Panc1 (cell line): ENCODE measurements around the gene CCDC88A. TPM values are rescaled to one million over a fixed set of nuclear protein-coding genes. Genes with fewer than 3 reads are reported as not detected.

Experiments
- ATAC-seq: fragments of 200-7000 bp; cut with Tn5 transposase; 2 replicates; pipeline ENCODE4 v1.9.1; 2020; ENCODE audit warnings: mild to moderate bottlenecking, moderate library complexity
- BruUV-seq: library from RNA; stranded (reverse); fragments of 400-500 nt; replicated peaks from 2 replicates; lab custom pipeline; 2021; lab: Mats Ljungman, UMichigan
- CTCF ChIA-PET: fragments of 300-600 bp; sonication (Branson Sonifier 250); formaldehyde crosslinking; loops from one replicate; lab custom pipeline; 2022; ENCODE audit warnings: antibody characterized with exemption; lab: Charles Lee
- POLR2A ChIA-PET: fragments of 300-600 bp; sonication (Branson Sonifier 250); formaldehyde crosslinking; loops from one replicate; lab custom pipeline; 2022; ENCODE audit warnings: antibody characterized with exemption; lab: Charles Lee
- DNase-seq: peaks from one replicate; pipeline ENCODE4 v3.0.0-alpha.2; 2010; ENCODE audit warnings: low read depth, low spot score
- H3K27ac ChIP-seq: 2 replicates; pipeline ENCODE4 v1.5.1; 2011; ENCODE audit warnings: mild to moderate bottlenecking, low read length, inconsistent platforms
- H3K27me3 ChIP-seq: fragments of 200-500 bp; sonication (Bioruptor generic); 2 replicates; pipeline ENCODE4 v1.6.0; 2014; ENCODE audit warnings: low read length, inconsistent platforms; ENCODE audit not compliant: control insufficient read depth, insufficient read depth
- H3K36me3 ChIP-seq: fragments of 200-500 bp; sonication (Bioruptor generic); 2 replicates; pipeline ENCODE4 v1.5.1; 2014; ENCODE audit warnings: inconsistent platforms, mild to moderate bottlenecking, low read length, moderate library complexity; ENCODE audit not compliant: control insufficient read depth, insufficient read depth
- H3K4me1 ChIP-seq: 2 replicates; pipeline ENCODE4 v1.5.1; 2011; ENCODE audit warnings: inconsistent platforms, mild to moderate bottlenecking, low read length, moderate library complexity; ENCODE audit not compliant: control insufficient read depth, insufficient read depth
- H3K4me3 ChIP-seq, 2 experiments: 2 replicates each; pipeline ENCODE4 v1.5.1; 2011 to 2012; ENCODE audit warnings: low read depth in 2 of 2, low read length in 2 of 2, mild to moderate bottlenecking in 2 of 2, inconsistent platforms in 1 of 2, moderate library complexity in 1 of 2
- H3K9me3 ChIP-seq: fragments of 200-500 bp; sonication (Bioruptor generic); 2 replicates; pipeline ENCODE4 v1.5.1; 2014; ENCODE audit warnings: low read depth, mild to moderate bottlenecking, inconsistent platforms, low read length, moderate library complexity; ENCODE audit not compliant: control insufficient read depth, insufficient read depth
- POLR2AphosphoS5 ChIP-seq: IDR thresholded peaks from 2 replicates; pipeline ENCODE4 v1.6.1; 2012; ENCODE audit warnings: mild to moderate bottlenecking, low read depth, low read length, moderate library complexity
- SIN3A ChIP-seq: IDR thresholded peaks from 2 replicates; pipeline ENCODE4 v1.6.1; 2012; ENCODE audit warnings: low read depth, mild to moderate bottlenecking, low read length, moderate library complexity, borderline replicate concordance; ENCODE audit not compliant: insufficient read depth
- TCF7L2 ChIP-seq: IDR thresholded peaks from 2 replicates; pipeline ENCODE4 v1.6.1; 2011; ENCODE audit warnings: mild to moderate bottlenecking, low read depth, low read length, inconsistent platforms
- in situ Hi-C: cut with HindIII; loops from 2 replicates; pipeline ENCODE4 v1.10.0; 2016; ENCODE audit warnings: low sequenced_read_pairs, low pct_unique_long_range_greater_than_20kb
- intact Hi-C: fragments of 100-400 bp; cut with micrococcal nuclease; formaldehyde crosslinking; loops from one replicate; pipeline ENCODE4 v1.10.0; 2022; ENCODE audit not compliant: unreplicated experiment
- total RNA-seq: library from RNA; stranded (reverse); gene quantifications from one replicate; pipeline ENCODE4 v1.2.1, GENCODE V29; 2021; ENCODE audit not compliant: unreplicated experiment
- TF ChIP-seq, protein P1 (sequence below), 2 experiments: IDR thresholded peaks; 2 replicates each; pipeline ENCODE4 v1.6.1; 2011 to 2012; ENCODE audit warnings: low read depth in 2 of 2, control low read depth in 1 of 2, low read length in 1 of 2, mild to moderate bottlenecking in 1 of 2, moderate library complexity in 1 of 2; ENCODE audit not compliant: insufficient read depth in 1 of 2
- TF ChIP-seq, protein P2 (sequence below): fragments of 450-650 bp; IDR thresholded peaks from 2 replicates; pipeline ENCODE4 v1.5.1; 2017; ENCODE audit warnings: mild to moderate bottlenecking

CCDC88A gene
- total RNA-seq, 1 experiment from 2014 or later = 99.8 TPM

DNA sequence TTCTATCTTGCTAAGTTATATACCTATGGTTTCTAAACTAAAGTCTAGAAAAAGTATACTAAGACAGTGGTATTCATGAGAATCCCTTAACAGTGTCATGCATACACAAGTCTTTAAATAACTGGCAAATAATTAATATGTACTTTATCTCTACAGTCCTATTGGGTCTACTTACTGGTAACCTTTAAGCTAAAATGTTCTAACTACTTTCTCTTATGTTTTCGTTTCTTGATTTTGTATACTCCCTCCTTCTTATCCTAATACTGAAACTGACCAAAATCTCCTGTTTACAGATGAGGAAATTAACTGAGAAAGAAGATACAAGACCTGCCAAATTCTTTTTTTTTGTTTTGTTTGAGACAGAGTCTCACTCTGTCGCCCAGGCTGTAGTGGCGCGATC is 74.6 kb downstream of the CCDC88A start:
- no peak overlapping the region for H3K27ac ChIP-seq
- no peaks in the 10 kb centered on the region for H3K9me3 ChIP-seq
- H3K36me3 ChIP-seq = peaks cover 45% of the 10 kb centered on the region
- POLR2A ChIA-PET = no interaction called here
- no peaks in the 10 kb centered on the region for H3K4me1 ChIP-seq
- ATAC-seq (no peak), DNase-seq (no peak)
- BruUV-seq = no TSS peak
- no peak for TF ChIP-seq SIN3A
- TF ChIP-seq, protein P1, sequence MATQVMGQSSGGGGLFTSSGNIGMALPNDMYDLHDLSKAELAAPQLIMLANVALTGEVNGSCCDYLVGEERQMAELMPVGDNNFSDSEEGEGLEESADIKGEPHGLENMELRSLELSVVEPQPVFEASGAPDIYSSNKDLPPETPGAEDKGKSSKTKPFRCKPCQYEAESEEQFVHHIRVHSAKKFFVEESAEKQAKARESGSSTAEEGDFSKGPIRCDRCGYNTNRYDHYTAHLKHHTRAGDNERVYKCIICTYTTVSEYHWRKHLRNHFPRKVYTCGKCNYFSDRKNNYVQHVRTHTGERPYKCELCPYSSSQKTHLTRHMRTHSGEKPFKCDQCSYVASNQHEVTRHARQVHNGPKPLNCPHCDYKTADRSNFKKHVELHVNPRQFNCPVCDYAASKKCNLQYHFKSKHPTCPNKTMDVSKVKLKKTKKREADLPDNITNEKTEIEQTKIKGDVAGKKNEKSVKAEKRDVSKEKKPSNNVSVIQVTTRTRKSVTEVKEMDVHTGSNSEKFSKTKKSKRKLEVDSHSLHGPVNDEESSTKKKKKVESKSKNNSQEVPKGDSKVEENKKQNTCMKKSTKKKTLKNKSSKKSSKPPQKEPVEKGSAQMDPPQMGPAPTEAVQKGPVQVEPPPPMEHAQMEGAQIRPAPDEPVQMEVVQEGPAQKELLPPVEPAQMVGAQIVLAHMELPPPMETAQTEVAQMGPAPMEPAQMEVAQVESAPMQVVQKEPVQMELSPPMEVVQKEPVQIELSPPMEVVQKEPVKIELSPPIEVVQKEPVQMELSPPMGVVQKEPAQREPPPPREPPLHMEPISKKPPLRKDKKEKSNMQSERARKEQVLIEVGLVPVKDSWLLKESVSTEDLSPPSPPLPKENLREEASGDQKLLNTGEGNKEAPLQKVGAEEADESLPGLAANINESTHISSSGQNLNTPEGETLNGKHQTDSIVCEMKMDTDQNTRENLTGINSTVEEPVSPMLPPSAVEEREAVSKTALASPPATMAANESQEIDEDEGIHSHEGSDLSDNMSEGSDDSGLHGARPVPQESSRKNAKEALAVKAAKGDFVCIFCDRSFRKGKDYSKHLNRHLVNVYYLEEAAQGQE (IDR thresholded peaks at IDR 0.05; ENCODE audit: insufficient read depth in 1 of 2, low read depth in 2 of 2, low read length in 1 of 2) = no peak
- TF ChIP-seq POLR2AphosphoS5 = no peak
- TF ChIP-seq TCF7L2 = no peak
- TF ChIP-seq, protein P2, sequence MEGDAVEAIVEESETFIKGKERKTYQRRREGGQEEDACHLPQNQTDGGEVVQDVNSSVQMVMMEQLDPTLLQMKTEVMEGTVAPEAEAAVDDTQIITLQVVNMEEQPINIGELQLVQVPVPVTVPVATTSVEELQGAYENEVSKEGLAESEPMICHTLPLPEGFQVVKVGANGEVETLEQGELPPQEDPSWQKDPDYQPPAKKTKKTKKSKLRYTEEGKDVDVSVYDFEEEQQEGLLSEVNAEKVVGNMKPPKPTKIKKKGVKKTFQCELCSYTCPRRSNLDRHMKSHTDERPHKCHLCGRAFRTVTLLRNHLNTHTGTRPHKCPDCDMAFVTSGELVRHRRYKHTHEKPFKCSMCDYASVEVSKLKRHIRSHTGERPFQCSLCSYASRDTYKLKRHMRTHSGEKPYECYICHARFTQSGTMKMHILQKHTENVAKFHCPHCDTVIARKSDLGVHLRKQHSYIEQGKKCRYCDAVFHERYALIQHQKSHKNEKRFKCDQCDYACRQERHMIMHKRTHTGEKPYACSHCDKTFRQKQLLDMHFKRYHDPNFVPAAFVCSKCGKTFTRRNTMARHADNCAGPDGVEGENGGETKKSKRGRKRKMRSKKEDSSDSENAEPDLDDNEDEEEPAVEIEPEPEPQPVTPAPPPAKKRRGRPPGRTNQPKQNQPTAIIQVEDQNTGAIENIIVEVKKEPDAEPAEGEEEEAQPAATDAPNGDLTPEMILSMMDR = no peak
- in situ Hi-C loops (no loop called here), intact Hi-C loops (no loop called here)
- no peaks in the 10 kb centered on the region for H3K27me3 ChIP-seq
- no peak overlapping the region for H3K4me3 ChIP-seq
- CTCF ChIA-PET = no interaction called here

DNA sequence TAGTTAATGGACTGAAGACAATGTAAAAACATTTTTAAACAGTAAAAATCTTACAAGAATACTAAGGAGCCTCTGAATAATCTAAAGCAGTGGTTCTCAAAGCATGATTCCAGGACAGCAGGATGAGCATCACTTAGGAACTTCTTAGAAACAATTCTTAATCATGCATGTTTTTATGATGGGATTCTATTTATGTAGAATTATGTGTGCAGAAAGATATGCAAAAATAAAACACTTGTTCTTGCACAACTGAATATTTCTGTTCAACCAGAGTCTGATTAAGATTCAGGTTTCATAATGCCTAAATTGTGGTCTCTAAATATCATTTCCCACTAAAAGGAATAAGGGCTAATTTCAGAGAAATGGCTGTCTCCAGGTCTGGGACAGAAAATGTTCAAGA is 81.4 kb downstream of the CCDC88A start:
- intact Hi-C loops = no loop called here
- no peak for TF ChIP-seq TCF7L2
- TF ChIP-seq, protein P2 = no peak
- TF ChIP-seq POLR2AphosphoS5 = no peak
- TF ChIP-seq SIN3A = no peak
- TF ChIP-seq, protein P1 (IDR thresholded peaks at IDR 0.05; ENCODE audit: insufficient read depth in 1 of 2, low read depth in 2 of 2, low read length in 1 of 2) = no peak
- Histone ChIP-seq H3K27ac (no peak overlapping the region), H3K27me3 (no peaks in the 10 kb centered on the region), H3K36me3 (peaks cover 34% of the 10 kb centered on the region), H3K4me1 (no peaks in the 10 kb centered on the region), H3K4me3 (no peak overlapping the region), H3K9me3 (no peaks in the 10 kb centered on the region)
- no peak for DNase-seq
- ATAC-seq = no peak
- no TSS peak for BruUV-seq
- in situ Hi-C loops = no loop called here
- ChIA-PET POLR2A (no interaction called here), CTCF (no interaction called here)
